ENCODE results near the gene DVL3. TPM values are rescaled to one million over a fixed set of nuclear protein-coding genes. Genes with fewer than 3 reads are reported as not detected.

Gene DVL3
- total and polyA plus RNA-seq, 2 experiments from 2014 or later = 25.6 to 55.5 TPM

- TF ChIP-seq ZNF462 (CRISPR knock-in tag; IDR thresholded peaks at IDR 0.05) = no peak
- no peak for TF ChIP-seq ZNF114 (CRISPR knock-in tag; IDR thresholded peaks at IDR 0.05)
- TF ChIP-seq ZNF331 (CRISPR knock-in tag; IDR thresholded peaks at IDR 0.05; ENCODE audit: low read depth) = no peak
- TF ChIP-seq NANOG (IDR thresholded peaks at IDR 0.05; ENCODE audit: borderline replicate concordance) = no peak
Measured at GRCh38 chr3:184172681-184173373, 17.6 kb downstream of the DVL3 start (continued).

GRCh38 chr3:184173374-184173722, 18.2 kb downstream of the DVL3 start:
- H3K4me2 ChIP-seq = no peak overlapping the region
- Mint-ChIP-seq H3K4me1 (peaks cover 38% of the 10 kb centered on the region), H3K9me3 (no peaks in the 10 kb centered on the region), H3K4me3 (no peak overlapping the region), H3K27me3 (ENCODE audit: insufficient read depth, low read depth, poor library complexity) (peaks cover 3% of the 10 kb centered on the region), H3K36me3 (ENCODE audit: low read depth) (peaks cover 41% of the 10 kb centered on the region), H3K27ac (peak overlapping the region; percentile 81; the same call in 1 of the 2 replicates)
- no peak overlapping the region for H3K27ac ChIP-seq (ENCODE audit: low read depth)
- H2AFZ ChIP-seq = no peak overlapping the region
- peaks cover 30% of the 10 kb centered on the region for H3K79me2 ChIP-seq (replicated peaks; ENCODE audit: insufficient read depth)
- no peak for DNase-seq (ENCODE audit: low spot score)
- ATAC-seq = no peak
- H3F3A ChIP-seq (replicated peaks; ENCODE audit: low read depth) = 0 out of 2 replicates have a peak, but pooled peaks cover 4% of the 10 kb centered on the region
- no peaks in the 10 kb centered on the region for H3K36me3 ChIP-seq (ENCODE audit: insufficient read depth)
- no peaks in the 10 kb centered on the region for H3K9me2 ChIP-seq (ENCODE audit: insufficient read depth)
- H3K4me1 ChIP-seq (ENCODE audit: insufficient read depth) = peaks cover 15% of the 10 kb centered on the region
- H3K27me3 ChIP-seq (ENCODE audit: insufficient read depth) = no peaks in the 10 kb centered on the region
- H4K20me1 ChIP-seq (replicated peaks; ENCODE audit: insufficient read depth) = peaks cover 4% of the 10 kb centered on the region; the same call in 1 of the 2 replicates
- no peak overlapping the region for H3K4me3 ChIP-seq
- TF ChIP-seq ZNF114 (CRISPR knock-in tag; IDR thresholded peaks at IDR 0.05) (no peak), CTCF (conservative IDR thresholded peaks at IDR 0.05; ENCODE audit: low read depth in 2 of 2) (no peak), ZNF462 (CRISPR knock-in tag; IDR thresholded peaks at IDR 0.05) (no peak)
